ENCODE measurements around the gene UBAC2.

The UBAC2 gene

GRCh38 chr13:99361197-99361596, 160.5 kb downstream of the UBAC2 start:
- H3K36me3 ChIP-seq = peaks cover 6% of the 10 kb centered on the region
- no peak for TF ChIP-seq CTCF (IDR thresholded peaks at IDR 0.05; ENCODE audit: low read depth, low read length)

GRCh38 chr13:99362362-99362761, 161.7 kb downstream of the UBAC2 start:
- no peak for TF ChIP-seq CTCF (IDR thresholded peaks at IDR 0.05; ENCODE audit: low read depth, low read length)
- no peaks in the 10 kb centered on the region for H3K4me1 ChIP-seq
- no peaks in the 10 kb centered on the region for H3K27me3 ChIP-seq
- DNase-seq = no peak
- H3K9me3 ChIP-seq = no peaks in the 10 kb centered on the region
- peaks cover 6% of the 10 kb centered on the region for H3K36me3 ChIP-seq
- H3K4me3 ChIP-seq (ENCODE audit: low read depth, low read length) = no peak overlapping the region

More at GRCh38 chr13:99361197-99361596, 160.5 kb downstream of the UBAC2 start:
- Histone ChIP-seq H3K27me3 (no peaks in the 10 kb centered on the region), H3K9me3 (no peaks in the 10 kb centered on the region), H3K4me1 (no peaks in the 10 kb centered on the region), H3K4me3 (ENCODE audit: low read depth, low read length) (no peak overlapping the region)
- DNase-seq = no peak

GRCh38 chr13:99363391-99363790, 162.7 kb downstream of the UBAC2 start:
- no peak for TF ChIP-seq CTCF (IDR thresholded peaks at IDR 0.05; ENCODE audit: low read depth, low read length)

GRCh38 chr13:99363949-99364348, 163.3 kb downstream of the UBAC2 start:
- Histone ChIP-seq H3K9me3 (no peaks in the 10 kb centered on the region), H3K4me3 (ENCODE audit: low read depth, low read length) (no peak overlapping the region), H3K4me1 (no peaks in the 10 kb centered on the region), H3K27me3 (no peaks in the 10 kb centered on the region), H3K36me3 (peaks cover 4% of the 10 kb centered on the region; the same call in 1 of the 2 replicates)
- TF ChIP-seq CTCF (IDR thresholded peaks at IDR 0.05; ENCODE audit: low read depth, low read length) = no peak
- DNase-seq = no peak

More at GRCh38 chr13:99363391-99363790, 162.7 kb downstream of the UBAC2 start:
- no peaks in the 10 kb centered on the region for H3K4me1 ChIP-seq
- H3K9me3 ChIP-seq = no peaks in the 10 kb centered on the region
- H3K4me3 ChIP-seq (ENCODE audit: low read depth, low read length) = no peak overlapping the region
- H3K27me3 ChIP-seq = no peaks in the 10 kb centered on the region
- DNase-seq = no peak
- peaks cover 4% of the 10 kb centered on the region; the same call in 1 of the 2 replicates for H3K36me3 ChIP-seq

- Histone ChIP-seq H3K4me3 (ENCODE audit: low read depth, low read length) (no peak overlapping the region), H3K4me1 (no peaks in the 10 kb centered on the region), H3K9me3 (no peaks in the 10 kb centered on the region), H3K36me3 (peaks cover 4% of the 10 kb centered on the region; the same call in 1 of the 2 replicates), H3K27me3 (no peaks in the 10 kb centered on the region)
- DNase-seq = no peak
- no peak for TF ChIP-seq CTCF (IDR thresholded peaks at IDR 0.05; ENCODE audit: low read depth, low read length)
Observed at GRCh38 chr13:99366075-99366987, 165.7 kb downstream of the UBAC2 start.

- no peak for TF ChIP-seq CTCF (IDR thresholded peaks at IDR 0.05; ENCODE audit: low read depth, low read length)
- Histone ChIP-seq H3K4me3 (ENCODE audit: low read depth, low read length) (no peak overlapping the region), H3K4me1 (no peaks in the 10 kb centered on the region), H3K27me3 (no peaks in the 10 kb centered on the region), H3K36me3 (peaks cover 4% of the 10 kb centered on the region; the same call in 1 of the 2 replicates), H3K9me3 (no peaks in the 10 kb centered on the region)
- no peak for DNase-seq
Observed at GRCh38 chr13:99367106-99367616, 166.5 kb downstream of the UBAC2 start.
